HepG2 (cell line): ENCODE data around the gene TOMM22. TPM values are rescaled to one million over a fixed set of nuclear protein-coding genes. Genes with fewer than 3 reads are reported as not detected.

Experiments used
- ATF1 ChIP-seq: IDR thresholded peaks from 2 replicates; pipeline ENCODE4 v1.6.1; 2016; ENCODE audit warnings: mild to moderate bottlenecking, control low read depth
- ELF1 ChIP-seq: sonication (generic); formaldehyde crosslinking; IDR thresholded peaks from 2 replicates; pipeline ENCODE4 v1.4.0; 2020; ENCODE audit warnings: missing genetic modification reagents
- HOXA3 ChIP-seq: sonication (generic); formaldehyde crosslinking; IDR thresholded peaks from 2 replicates; pipeline ENCODE4 v1.5.0; 2020; ENCODE audit warnings: missing genetic modification reagents
- RAD21 ChIP-seq: fragments of 450-650 bp; formaldehyde crosslinking; IDR thresholded peaks from 2 replicates; pipeline ENCODE4 v1.5.0; 2020; ENCODE audit warnings: mild to moderate bottlenecking
- RORA ChIP-seq: sonication (generic); formaldehyde crosslinking; IDR thresholded peaks from 2 replicates; pipeline ENCODE4 v1.5.0; 2020; ENCODE audit warnings: mild to moderate bottlenecking, missing genetic modification reagents, moderate library complexity
- ZNF224 ChIP-seq: sonication (generic); formaldehyde crosslinking; IDR thresholded peaks from 2 replicates; pipeline ENCODE4 v1.5.0; 2020; ENCODE audit warnings: mild to moderate bottlenecking, missing genetic modification reagents
- ZNF746 ChIP-seq: sonication (generic); formaldehyde crosslinking; IDR thresholded peaks from 2 replicates; pipeline ENCODE4 v1.8.0; 2022; ENCODE audit warnings: mild to moderate bottlenecking, missing genetic modification reagents
- polyA plus RNA-seq, 8 experiments: library from polyadenylated mRNA; depleted of rRNA in 3 of 8; stranded (reverse) in 7 of 8; unstranded in 1 of 8; fragments of >200 nt; fragmentation: Illumina TruSeq in 4 of 8; extraction: Trizol in 4 of 8; gene quantifications; 2 replicates each; pipeline versions ENCODE4 v1.2.1 to v1.2.3, GENCODE V29; 2011 to 2016; ENCODE audit warnings: low read depth in 4 of 8, missing spikeins in 1 of 8, mixed read lengths in 1 of 8; ENCODE audit not compliant: insufficient read depth in 1 of 8
- total RNA-seq, 5 experiments: library from RNA; depleted of rRNA; stranded (reverse); fragments of >200 nt; fragmentation: Illumina TruSeq; extraction: Trizol; gene quantifications; 2 replicates each; pipeline ENCODE4 v1.2.3, GENCODE V29; 2016; ENCODE audit warnings: low read depth in 1 of 5
- TF ChIP-seq, protein P1 (sequence below): sonication (generic); formaldehyde crosslinking; IDR thresholded peaks from 2 replicates; pipeline ENCODE4 v1.4.0; 2020; ENCODE audit warnings: missing genetic modification reagents
- TF ChIP-seq, protein P2 (sequence below): sonication (generic); IDR thresholded peaks from 2 replicates; pipeline ENCODE4 v1.6.1; 2016; ENCODE audit warnings: low read depth, borderline replicate concordance
- TF ChIP-seq, protein P3 (sequence below): sonication (generic); formaldehyde crosslinking; conservative IDR thresholded peaks from 2 replicates; pipeline ENCODE4 v1.4.0; 2020; ENCODE audit warnings: mild to moderate bottlenecking, missing genetic modification reagents, moderate library complexity
- TF ChIP-seq, protein P4 (sequence below): sonication (generic); formaldehyde crosslinking; IDR thresholded peaks from 2 replicates; pipeline ENCODE4 v1.4.0; 2020; ENCODE audit warnings: low read depth, mild to moderate bottlenecking, missing genetic modification reagents
- TF ChIP-seq, protein P5 (sequence below), 2 experiments: fragments of 450-650 bp in 1 of 2; sonication (generic) in 1 of 2; formaldehyde crosslinking; IDR thresholded peaks; 2 replicates each; pipeline versions ENCODE4 v1.5.0 to v1.8.0; 2020 to 2022; ENCODE audit warnings: mild to moderate bottlenecking in 1 of 2, missing genetic modification reagents in 1 of 2

TOMM22 gene
- total and polyA plus RNA-seq, 2 of the 13 experiments (the other 11 are each of a cell fraction or from before 2014, with no cell fraction given) = 46.9 to 118 TPM

DNA sequence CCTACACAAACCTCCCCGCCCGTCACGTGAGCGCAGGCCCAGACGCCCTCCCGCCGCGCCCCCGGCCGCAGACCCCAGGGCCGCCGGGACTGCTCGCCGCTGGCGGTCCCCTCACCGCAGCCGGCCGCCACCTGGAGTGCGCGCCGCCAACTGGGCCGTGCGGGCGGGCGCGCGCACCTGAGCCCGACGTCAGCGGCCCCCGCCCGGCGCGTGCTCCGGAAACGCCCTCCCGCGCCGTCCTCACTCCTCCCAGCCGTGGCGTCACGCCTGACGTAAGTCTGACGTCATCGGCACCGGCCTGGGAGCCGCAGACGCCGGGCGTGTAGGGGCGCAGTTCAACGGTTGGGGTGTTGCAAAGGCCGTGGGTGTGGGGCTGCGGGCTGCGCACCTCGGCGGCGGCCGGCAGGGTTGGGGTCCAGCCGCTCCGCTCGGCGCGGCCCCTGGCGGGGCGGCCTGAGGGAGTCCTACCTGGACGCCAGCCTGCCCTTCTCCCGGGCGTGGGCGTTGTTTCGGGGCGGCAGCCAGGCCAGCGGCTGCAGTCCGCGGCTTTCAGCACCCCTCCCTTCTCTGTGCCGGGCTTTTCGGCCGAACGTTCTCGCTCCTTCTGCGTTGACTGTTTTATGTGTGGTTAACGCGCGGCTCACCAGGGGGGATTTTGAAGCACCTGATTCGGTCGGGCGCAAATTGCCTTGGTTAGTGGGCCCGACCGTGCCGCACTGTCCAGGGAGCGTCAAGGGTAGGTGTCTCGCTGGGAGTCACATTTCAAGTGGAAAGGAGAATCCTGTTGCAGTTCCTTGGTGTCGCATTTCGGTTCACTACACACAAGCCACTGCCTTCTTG lies 19.3 kb downstream of the TOMM22 start, which contains the start of gene JOSD1 (continued):
- TF ChIP-seq, protein P1, sequence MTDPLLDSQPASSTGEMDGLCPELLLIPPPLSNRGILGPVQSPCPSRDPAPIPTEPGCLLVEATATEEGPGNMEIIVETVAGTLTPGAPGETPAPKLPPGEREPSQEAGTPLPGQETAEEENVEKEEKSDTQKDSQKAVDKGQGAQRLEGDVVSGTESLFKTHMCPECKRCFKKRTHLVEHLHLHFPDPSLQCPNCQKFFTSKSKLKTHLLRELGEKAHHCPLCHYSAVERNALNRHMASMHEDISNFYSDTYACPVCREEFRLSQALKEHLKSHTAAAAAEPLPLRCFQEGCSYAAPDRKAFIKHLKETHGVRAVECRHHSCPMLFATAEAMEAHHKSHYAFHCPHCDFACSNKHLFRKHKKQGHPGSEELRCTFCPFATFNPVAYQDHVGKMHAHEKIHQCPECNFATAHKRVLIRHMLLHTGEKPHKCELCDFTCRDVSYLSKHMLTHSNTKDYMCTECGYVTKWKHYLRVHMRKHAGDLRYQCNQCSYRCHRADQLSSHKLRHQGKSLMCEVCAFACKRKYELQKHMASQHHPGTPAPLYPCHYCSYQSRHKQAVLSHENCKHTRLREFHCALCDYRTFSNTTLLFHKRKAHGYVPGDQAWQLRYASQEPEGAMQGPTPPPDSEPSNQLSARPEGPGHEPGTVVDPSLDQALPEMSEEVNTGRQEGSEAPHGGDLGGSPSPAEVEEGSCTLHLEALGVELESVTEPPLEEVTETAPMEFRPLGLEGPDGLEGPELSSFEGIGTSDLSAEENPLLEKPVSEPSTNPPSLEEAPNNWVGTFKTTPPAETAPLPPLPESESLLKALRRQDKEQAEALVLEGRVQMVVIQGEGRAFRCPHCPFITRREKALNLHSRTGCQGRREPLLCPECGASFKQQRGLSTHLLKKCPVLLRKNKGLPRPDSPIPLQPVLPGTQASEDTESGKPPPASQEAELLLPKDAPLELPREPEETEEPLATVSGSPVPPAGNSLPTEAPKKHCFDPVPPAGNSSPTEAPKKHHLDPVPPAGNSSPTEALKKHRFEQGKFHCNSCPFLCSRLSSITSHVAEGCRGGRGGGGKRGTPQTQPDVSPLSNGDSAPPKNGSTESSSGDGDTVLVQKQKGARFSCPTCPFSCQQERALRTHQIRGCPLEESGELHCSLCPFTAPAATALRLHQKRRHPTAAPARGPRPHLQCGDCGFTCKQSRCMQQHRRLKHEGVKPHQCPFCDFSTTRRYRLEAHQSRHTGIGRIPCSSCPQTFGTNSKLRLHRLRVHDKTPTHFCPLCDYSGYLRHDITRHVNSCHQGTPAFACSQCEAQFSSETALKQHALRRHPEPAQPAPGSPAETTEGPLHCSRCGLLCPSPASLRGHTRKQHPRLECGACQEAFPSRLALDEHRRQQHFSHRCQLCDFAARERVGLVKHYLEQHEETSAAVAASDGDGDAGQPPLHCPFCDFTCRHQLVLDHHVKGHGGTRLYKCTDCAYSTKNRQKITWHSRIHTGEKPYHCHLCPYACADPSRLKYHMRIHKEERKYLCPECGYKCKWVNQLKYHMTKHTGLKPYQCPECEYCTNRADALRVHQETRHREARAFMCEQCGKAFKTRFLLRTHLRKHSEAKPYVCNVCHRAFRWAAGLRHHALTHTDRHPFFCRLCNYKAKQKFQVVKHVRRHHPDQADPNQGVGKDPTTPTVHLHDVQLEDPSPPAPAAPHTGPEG (CRISPR knock-in tag) = peak; percentile 100
- TF ChIP-seq HOXA3 (CRISPR knock-in tag) = peak; percentile 100
- no peak for TF ChIP-seq ZNF224
- no peak for TF ChIP-seq RORA (CRISPR knock-in tag)
- TF ChIP-seq, protein P2, sequence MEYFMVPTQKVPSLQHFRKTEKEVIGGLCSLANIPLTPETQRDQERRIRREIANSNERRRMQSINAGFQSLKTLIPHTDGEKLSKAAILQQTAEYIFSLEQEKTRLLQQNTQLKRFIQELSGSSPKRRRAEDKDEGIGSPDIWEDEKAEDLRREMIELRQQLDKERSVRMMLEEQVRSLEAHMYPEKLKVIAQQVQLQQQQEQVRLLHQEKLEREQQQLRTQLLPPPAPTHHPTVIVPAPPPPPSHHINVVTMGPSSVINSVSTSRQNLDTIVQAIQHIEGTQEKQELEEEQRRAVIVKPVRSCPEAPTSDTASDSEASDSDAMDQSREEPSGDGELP = peak; percentile 23; the same call in 1 of the 2 replicates
- TF ChIP-seq ATF1 (CRISPR knock-in tag) = peak; percentile 89
- peak; percentile 49; the same call in 1 of the 2 replicates for TF ChIP-seq ELF1
- 0 out of 2 replicates have a peak, but pooled peaks have one; percentile 81 for TF ChIP-seq ZNF746 (CRISPR knock-in tag)
- TF ChIP-seq RAD21 (CRISPR knock-in tag) = peak; percentile 60; the same call in 1 of the 2 replicates
- TF ChIP-seq, protein P3, sequence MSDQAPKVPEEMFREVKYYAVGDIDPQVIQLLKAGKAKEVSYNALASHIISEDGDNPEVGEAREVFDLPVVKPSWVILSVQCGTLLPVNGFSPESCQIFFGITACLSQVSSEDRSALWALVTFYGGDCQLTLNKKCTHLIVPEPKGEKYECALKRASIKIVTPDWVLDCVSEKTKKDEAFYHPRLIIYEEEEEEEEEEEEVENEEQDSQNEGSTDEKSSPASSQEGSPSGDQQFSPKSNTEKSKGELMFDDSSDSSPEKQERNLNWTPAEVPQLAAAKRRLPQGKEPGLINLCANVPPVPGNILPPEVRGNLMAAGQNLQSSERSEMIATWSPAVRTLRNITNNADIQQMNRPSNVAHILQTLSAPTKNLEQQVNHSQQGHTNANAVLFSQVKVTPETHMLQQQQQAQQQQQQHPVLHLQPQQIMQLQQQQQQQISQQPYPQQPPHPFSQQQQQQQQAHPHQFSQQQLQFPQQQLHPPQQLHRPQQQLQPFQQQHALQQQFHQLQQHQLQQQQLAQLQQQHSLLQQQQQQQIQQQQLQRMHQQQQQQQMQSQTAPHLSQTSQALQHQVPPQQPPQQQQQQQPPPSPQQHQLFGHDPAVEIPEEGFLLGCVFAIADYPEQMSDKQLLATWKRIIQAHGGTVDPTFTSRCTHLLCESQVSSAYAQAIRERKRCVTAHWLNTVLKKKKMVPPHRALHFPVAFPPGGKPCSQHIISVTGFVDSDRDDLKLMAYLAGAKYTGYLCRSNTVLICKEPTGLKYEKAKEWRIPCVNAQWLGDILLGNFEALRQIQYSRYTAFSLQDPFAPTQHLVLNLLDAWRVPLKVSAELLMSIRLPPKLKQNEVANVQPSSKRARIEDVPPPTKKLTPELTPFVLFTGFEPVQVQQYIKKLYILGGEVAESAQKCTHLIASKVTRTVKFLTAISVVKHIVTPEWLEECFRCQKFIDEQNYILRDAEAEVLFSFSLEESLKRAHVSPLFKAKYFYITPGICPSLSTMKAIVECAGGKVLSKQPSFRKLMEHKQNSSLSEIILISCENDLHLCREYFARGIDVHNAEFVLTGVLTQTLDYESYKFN = no peak
- TF ChIP-seq, protein P4, sequence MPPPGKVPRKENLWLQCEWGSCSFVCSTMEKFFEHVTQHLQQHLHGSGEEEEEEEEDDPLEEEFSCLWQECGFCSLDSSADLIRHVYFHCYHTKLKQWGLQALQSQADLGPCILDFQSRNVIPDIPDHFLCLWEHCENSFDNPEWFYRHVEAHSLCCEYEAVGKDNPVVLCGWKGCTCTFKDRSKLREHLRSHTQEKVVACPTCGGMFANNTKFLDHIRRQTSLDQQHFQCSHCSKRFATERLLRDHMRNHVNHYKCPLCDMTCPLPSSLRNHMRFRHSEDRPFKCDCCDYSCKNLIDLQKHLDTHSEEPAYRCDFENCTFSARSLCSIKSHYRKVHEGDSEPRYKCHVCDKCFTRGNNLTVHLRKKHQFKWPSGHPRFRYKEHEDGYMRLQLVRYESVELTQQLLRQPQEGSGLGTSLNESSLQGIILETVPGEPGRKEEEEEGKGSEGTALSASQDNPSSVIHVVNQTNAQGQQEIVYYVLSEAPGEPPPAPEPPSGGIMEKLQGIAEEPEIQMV (CRISPR knock-in tag) = no peak
- TF ChIP-seq, protein P5, sequence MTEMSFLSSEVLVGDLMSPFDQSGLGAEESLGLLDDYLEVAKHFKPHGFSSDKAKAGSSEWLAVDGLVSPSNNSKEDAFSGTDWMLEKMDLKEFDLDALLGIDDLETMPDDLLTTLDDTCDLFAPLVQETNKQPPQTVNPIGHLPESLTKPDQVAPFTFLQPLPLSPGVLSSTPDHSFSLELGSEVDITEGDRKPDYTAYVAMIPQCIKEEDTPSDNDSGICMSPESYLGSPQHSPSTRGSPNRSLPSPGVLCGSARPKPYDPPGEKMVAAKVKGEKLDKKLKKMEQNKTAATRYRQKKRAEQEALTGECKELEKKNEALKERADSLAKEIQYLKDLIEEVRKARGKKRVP (CRISPR knock-in tag; IDR thresholded peaks at IDR 0.05) = peak in 1 of 2 experiments; percentile 78; a peak in 1 of 4 replicates
